Measurements from ENCODE around the gene EIPR1.
"Not testable (repeated sequence)": the region's sequence is repeated elsewhere in the genome, so short reads cannot be mapped to it uniquely, and the experiment has no call there.

The EIPR1 gene

DNA sequence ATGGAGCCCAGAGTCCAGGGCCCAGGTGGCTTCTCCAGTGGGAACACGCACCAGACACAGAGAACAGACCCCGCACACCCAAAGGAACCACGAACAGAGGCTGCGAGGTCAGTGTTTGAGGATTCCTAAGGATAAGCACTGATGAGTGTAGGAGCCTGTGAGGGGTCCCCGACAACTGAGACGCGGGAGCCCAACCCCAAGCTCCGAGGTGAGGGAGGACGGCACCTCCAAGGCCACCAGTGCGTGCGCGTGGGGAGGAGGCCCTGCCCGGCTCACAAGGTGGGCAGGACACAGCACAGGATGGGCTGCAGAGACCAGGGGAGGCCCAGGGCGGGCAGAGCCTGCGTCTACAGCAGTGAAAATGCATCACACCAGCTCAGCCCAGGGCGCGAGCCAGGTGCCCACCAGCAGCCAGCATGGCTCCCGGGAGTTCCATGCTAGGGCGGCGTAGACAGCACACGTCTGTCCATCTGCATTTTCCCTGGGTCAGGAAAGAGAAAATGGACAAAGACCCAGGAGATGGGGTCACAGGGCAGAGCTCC lies 189.1 kb downstream of the EIPR1 start:
- Mint-ChIP-seq H3K4me3 (no peak overlapping the region), H3K27me3 (no peaks in the 10 kb centered on the region), H3K4me1 (peaks cover 0 to 6% of the 10 kb centered on the region in 2 donors), H3K9me3 (peaks cover 0 to under 1% of the 10 kb centered on the region in 2 donors), H3K27ac (no peak overlapping the region), H3K36me3 (peaks cover 60 to 79% of the 10 kb centered on the region in 2 donors)
- no peak for ATAC-seq (replicated peaks)
- no peak for DNase-seq

DNA sequence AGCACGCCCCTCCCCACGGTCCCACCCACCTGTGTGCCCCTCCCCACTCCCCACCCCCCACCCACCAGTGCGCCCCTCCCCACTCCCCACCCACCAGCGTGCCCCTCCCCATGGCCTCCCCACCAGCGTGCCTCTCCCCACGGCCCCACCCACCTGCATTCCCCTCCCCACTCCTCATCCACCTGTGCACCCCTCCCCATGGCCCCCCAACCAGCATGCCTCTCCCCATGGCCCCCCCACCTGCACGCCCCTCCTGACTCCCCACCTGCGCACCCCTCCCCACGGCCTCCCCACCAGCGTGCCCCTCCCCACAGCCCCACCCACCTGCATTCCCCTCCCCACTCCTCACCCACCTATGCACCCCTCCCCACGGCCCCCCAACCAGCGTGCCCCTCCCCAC lies 190.2 kb downstream of the EIPR1 start:
- no peaks in the 10 kb centered on the region for H3K27me3 Mint-ChIP-seq

DNA sequence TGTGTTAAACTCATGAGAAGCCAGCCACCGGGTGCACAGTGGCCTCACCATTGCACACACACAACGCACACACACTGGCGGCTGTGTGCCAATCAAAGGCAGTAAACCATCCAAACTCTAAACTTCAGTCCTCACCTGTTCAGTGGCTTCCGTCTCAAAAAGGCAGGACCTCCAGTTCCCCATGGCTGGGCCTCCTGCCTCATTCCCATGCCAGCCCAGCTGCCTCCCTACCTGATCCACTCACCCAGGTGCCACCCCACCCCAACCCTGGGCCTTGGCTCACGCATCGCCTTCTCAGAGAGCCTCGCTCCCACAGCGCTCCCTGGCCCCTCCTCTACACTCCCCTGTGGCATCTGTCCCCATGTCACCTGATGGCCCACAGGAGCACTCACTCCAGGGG lies 190.9 kb downstream of the EIPR1 start:
- ATAC-seq (replicated peaks) (no peak), DNase-seq (no peak)
- no peak overlapping the region for H3K4me3 Mint-ChIP-seq
- H3K9me3 Mint-ChIP-seq, result peaks cover 0 to 2% of the 10 kb centered on the region in 2 donors
- H3K27me3 Mint-ChIP-seq, result no peaks in the 10 kb centered on the region
- H3K4me1 Mint-ChIP-seq, result peaks cover 0 to 6% of the 10 kb centered on the region in 2 donors
- H3K36me3 Mint-ChIP-seq, result peaks cover 57 to 72% of the 10 kb centered on the region in 2 donors
- H3K27ac Mint-ChIP-seq, result no peak overlapping the region

More for the DNA sequence above, 190.2 kb downstream of the EIPR1 start:
- DNase-seq, result no peak
- no peak overlapping the region for H3K4me3 Mint-ChIP-seq
- H3K27ac Mint-ChIP-seq, result no peak overlapping the region
- no peak for ATAC-seq (replicated peaks)
- peaks cover 57 to 75% of the 10 kb centered on the region in 2 donors for H3K36me3 Mint-ChIP-seq
- H3K9me3 Mint-ChIP-seq, result peaks cover 0 to 2% of the 10 kb centered on the region in 2 donors
- peaks cover 0 to 6% of the 10 kb centered on the region in 2 donors for H3K4me1 Mint-ChIP-seq

DNA sequence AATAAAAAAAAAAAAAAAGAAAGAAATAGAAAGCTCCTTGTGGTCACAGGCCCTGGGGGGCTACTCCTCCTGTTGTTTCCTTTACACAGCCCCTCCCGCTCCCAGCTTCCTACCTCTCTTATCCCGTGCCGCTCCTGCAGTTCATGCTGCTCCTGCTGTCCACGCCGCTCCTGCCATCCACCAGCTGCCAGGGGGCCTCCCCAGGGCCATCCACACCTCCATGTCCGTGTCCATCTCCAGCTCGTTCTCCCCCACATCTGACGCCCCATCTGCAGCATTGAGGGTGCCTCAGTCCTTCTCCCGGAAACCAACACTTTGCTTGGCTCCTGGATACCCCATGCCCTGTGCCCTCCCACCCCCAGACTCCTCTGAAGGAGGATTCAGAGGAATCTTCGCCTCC lies 191.7 kb downstream of the EIPR1 start:
- H3K9me3 Mint-ChIP-seq, result peaks cover 0 to 2% of the 10 kb centered on the region in 2 donors
- H3K27me3 Mint-ChIP-seq, result no peaks in the 10 kb centered on the region
- ATAC-seq (replicated peaks) (no peak), DNase-seq (no peak)
- peak overlapping the region in 1 of 2 donors; percentile 17 for H3K4me3 Mint-ChIP-seq
- peak overlapping the region; percentile 22 for H3K27ac Mint-ChIP-seq
- H3K36me3 Mint-ChIP-seq, result peaks cover 56 to 77% of the 10 kb centered on the region in 2 donors
- H3K4me1 Mint-ChIP-seq, result peaks cover 0 to 6% of the 10 kb centered on the region in 2 donors

DNA sequence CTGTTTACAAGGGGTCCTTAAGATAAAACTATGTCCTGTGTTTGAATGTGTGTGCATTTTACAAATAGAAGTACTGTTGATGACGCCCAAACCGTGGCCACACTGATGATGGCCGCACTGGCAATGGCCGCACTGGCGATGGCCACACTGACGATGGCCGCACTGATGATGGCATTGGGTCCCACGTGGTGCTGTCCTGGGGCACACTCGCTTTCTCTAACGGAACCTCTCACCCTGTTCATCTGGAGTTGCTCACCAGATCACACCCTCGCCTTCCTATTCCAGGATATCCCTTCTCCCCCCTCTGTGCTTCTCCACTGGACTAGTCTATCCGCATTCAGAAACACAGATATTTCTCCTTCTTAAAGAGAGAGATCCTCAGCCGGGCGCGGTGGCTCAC lies 192.4 kb downstream of the EIPR1 start:
- DNase-seq, result no peak
- ATAC-seq (replicated peaks), result no peak
- Mint-ChIP-seq H3K27ac (no peak overlapping the region), H3K4me1 (peaks cover 0 to 3% of the 10 kb centered on the region in 2 donors), H3K36me3 (peaks cover 57 to 77% of the 10 kb centered on the region in 2 donors), H3K9me3 (peaks cover 0 to 2% of the 10 kb centered on the region in 2 donors), H3K27me3 (no peaks in the 10 kb centered on the region), H3K4me3 (no peak overlapping the region)

DNA sequence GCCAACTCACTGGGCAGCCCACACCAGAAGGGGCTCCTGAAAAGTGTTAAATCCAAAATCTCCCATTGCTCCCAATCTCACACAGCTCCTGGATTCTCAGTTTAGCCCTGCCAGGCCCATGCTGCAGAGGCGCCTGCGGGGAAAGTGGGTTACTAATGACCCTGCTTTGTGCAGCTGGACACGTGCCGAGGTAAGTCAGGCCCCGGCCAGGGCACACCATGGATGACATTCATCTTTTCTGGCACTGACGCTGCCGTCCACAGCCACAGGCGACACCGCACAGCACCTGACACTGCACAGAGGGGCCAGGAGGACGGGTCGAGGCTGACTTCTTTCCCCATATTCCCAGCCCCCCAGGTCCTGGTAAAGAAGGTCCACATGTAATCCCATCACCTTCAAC lies 193.5 kb downstream of the EIPR1 start:
- Mint-ChIP-seq H3K36me3 (peaks cover 53 to 69% of the 10 kb centered on the region in 2 donors), H3K27me3 (no peaks in the 10 kb centered on the region), H3K27ac (peak overlapping the region; percentile 75), H3K4me3 (no peak overlapping the region), H3K4me1 (peaks cover 0 to 2% of the 10 kb centered on the region in 2 donors), H3K9me3 (peaks cover 0 to 2% of the 10 kb centered on the region in 2 donors)
- ATAC-seq (replicated peaks), result no peak
- DNase-seq, result no peak

DNA sequence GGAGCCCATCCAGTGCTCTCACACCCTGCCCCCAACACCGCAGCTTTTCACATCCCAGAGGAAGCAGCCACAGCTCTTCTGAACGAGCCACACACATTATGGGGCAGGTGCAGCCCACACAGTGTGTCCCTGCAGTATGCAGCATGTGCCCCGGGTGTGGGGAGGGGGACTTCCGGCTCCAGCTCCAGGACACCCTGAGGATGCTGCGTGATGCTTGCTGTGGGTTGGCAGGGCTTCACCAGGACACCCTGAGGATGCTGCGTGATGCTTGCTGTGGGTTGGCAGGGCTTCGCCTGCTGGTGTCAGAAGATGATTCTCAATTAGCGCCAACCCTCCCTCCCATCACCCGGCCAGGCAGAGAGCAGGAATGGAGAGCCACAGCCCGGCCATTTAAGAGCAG lies 193.9 kb downstream of the EIPR1 start:
- H3K4me1 Mint-ChIP-seq, result peaks cover 0 to 2% of the 10 kb centered on the region in 2 donors
- peaks cover 50 to 67% of the 10 kb centered on the region in 2 donors for H3K36me3 Mint-ChIP-seq
- DNase-seq, result no peak
- H3K27me3 Mint-ChIP-seq, result no peaks in the 10 kb centered on the region
- H3K27ac Mint-ChIP-seq, result peak overlapping the region; percentile 78
- ATAC-seq (replicated peaks), result no peak
- H3K4me3 Mint-ChIP-seq, result no peak overlapping the region
- peaks cover 0 to 2% of the 10 kb centered on the region in 2 donors for H3K9me3 Mint-ChIP-seq

DNA sequence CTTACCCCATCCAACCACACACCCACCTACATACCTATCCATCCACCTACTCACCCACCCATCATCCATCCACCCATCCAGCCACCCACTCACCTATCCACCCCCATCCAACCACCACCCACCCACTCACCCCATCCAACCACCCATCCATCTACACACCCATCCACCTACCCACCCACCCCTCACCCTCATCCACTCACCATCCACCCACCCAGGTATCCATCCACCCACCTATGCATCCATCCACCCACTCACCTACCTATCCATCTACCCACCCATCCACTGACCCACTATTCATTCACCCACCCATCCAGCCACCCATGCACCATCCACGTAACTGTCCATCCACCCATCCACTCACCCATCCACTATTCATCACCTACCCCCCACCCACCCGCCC lies 194.8 kb downstream of the EIPR1 start:
- Mint-ChIP-seq H3K4me1 (peaks cover 0 to 2% of the 10 kb centered on the region in 2 donors), H3K4me3 (no peak overlapping the region), H3K36me3 (peaks cover 42 to 58% of the 10 kb centered on the region in 2 donors), H3K9me3 (peaks cover 0 to 2% of the 10 kb centered on the region in 2 donors), H3K27ac (no peak overlapping the region), H3K27me3 (no peaks in the 10 kb centered on the region)
- ATAC-seq (replicated peaks) (no peak), DNase-seq (no peak)

DNA sequence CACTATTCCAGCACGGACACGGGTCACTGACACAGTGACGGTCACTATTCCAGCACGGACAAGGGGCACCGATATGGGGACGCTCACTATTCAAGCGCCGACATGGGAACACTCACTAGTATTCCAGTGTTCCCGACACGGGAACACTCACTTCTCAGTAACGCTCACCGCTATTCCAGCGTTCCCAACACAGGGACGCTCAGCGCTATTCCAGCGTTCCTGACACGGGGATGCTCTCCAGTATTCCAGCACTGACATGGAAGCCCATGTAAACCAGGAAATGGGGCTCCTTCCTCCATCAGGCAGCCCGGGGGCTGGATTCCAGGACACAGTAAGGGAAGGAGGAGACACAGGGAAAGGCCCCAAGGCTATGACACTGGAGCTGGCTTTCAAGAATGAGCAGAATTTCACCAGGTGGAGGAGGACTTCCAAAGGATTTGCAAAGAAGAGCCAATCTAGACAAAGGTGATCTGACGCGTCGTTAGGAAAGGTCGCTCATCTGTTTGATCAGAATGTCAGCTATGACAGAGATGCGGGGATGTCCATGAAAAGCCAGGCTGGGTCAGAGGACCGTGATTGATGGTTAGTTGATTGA lies 196.1 kb downstream of the EIPR1 start:
- Mint-ChIP-seq H3K4me1 (no peaks in the 10 kb centered on the region), H3K36me3 (peaks cover 45 to 63% of the 10 kb centered on the region in 2 donors), H3K9me3 (peaks cover 0 to 2% of the 10 kb centered on the region in 2 donors), H3K4me3 (no peak overlapping the region), H3K27ac (no peak overlapping the region), H3K27me3 (no peaks in the 10 kb centered on the region)
- no peak for ATAC-seq (replicated peaks)
- no peak for DNase-seq

DNA sequence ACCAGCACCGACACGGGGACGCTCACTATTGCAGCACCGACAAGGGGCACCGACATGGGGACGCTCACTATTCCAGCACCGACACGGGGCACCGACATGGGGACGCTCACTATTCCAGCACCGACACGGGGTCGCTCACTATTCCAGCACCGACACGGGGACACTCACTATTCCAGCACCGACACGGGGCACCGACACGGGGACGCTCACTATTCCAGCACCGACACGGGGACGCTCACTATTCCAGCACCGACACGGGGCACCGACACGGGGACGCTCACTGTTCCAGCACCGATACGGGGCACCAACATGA lies 196.8 kb downstream of the EIPR1 start:
- peaks cover 39 to 57% of the 10 kb centered on the region in 2 donors for H3K36me3 Mint-ChIP-seq
- H3K27ac Mint-ChIP-seq; H3K4me1 Mint-ChIP-seq; DNase-seq; H3K4me3 Mint-ChIP-seq; ATAC-seq (replicated peaks); H3K9me3 Mint-ChIP-seq; H3K27me3 Mint-ChIP-seq: not testable (repeated sequence)

DNA sequence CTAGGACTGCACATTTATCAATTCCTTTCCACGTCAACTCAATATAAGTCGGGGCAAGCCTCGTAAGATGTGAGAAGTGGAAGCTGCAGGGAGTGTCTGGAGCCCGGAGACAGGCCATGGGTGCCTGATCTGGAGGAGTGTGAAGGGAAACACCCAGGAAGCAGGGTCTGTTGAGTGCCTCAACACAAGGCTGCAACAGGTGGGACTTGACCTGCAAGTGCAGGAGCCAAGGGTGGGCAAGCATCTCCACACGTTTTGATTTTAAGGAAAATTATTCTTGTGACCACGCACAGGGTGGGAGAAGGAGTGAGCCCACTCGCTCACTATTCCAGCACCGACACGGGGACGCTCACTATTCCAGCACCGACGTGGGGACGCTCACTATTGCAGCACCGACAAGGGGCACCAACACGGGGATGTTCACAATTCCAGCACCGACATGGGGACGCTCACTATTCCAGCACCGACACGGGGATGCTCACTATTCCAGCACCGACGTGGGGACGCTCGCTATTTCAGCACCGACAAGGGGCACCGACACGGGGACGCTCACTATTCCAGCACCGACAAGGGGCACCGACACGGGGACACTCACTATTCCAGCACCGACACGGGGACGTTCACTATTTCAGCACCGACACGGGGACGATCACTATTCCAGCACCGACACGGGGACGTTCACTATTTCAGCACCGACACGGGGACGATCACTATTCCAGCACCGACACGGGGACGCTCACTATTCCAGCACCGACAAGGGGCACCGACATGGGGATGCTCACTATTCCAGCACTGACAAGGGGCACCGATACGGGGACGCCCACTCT lies 197.3 kb downstream of the EIPR1 start:
- Mint-ChIP-seq H3K9me3 (peaks cover 0 to 2% of the 10 kb centered on the region in 2 donors), H3K4me3 (no peak overlapping the region), H3K4me1 (no peaks in the 10 kb centered on the region), H3K27me3 (no peaks in the 10 kb centered on the region), H3K27ac (no peak overlapping the region), H3K36me3 (peaks cover 34 to 52% of the 10 kb centered on the region in 2 donors)
- ATAC-seq (replicated peaks), result no peak
- DNase-seq, result no peak

DNA sequence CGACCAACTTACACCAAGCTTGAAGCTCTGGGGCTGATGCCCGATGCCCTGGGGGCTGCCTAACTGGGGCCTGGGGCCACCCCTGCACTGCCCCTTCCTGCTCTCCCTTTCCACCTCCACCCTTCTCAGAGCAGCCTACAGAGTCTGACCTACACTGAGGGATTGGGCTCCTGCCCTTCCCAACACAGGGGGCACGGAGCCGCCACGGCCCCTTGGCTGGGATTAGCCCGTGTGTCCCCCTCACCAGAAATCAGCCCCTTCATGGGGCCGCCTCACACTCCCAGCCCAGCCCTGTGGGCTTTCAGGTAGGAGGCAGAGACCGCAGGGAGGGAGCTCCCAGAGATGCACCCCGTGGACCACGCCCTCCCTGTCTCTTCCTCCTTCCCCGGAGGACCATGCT lies 198.0 kb downstream of the EIPR1 start:
- Mint-ChIP-seq H3K27ac (no peak overlapping the region), H3K36me3 (peaks cover 35 to 53% of the 10 kb centered on the region in 2 donors), H3K4me3 (no peak overlapping the region), H3K27me3 (no peaks in the 10 kb centered on the region), H3K4me1 (no peaks in the 10 kb centered on the region), H3K9me3 (peaks cover 0 to 2% of the 10 kb centered on the region in 2 donors)
- ATAC-seq (replicated peaks), result no peak
- DNase-seq, result no peak

DNA sequence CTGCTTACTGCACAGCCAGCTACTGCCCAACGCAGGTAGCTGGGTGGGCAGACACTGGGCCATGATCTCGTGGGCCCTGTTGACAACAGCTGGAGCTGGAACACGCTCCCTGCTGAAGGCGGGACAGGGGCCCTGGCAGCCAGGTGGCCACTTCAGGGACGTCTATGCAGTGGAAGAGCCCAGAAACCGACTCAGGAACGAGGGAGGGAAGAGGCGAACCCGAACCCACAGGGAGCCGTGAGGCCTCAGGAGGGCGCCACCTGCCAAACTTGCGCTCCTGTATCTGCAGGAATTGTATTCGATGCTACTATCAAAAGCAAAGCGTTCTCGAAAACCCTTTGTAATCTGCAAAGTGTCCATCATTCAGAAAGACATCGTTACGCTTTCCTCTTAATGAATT lies 198.4 kb downstream of the EIPR1 start:
- Mint-ChIP-seq H3K9me3 (peaks cover 0 to 2% of the 10 kb centered on the region in 2 donors), H3K4me1 (no peaks in the 10 kb centered on the region), H3K27me3 (no peaks in the 10 kb centered on the region), H3K27ac (no peak overlapping the region), H3K4me3 (no peak overlapping the region), H3K36me3 (peaks cover 35 to 54% of the 10 kb centered on the region in 2 donors)
- ATAC-seq (replicated peaks), result peak in 1 of 2 donors; percentile 48
- DNase-seq, result no peak

DNA sequence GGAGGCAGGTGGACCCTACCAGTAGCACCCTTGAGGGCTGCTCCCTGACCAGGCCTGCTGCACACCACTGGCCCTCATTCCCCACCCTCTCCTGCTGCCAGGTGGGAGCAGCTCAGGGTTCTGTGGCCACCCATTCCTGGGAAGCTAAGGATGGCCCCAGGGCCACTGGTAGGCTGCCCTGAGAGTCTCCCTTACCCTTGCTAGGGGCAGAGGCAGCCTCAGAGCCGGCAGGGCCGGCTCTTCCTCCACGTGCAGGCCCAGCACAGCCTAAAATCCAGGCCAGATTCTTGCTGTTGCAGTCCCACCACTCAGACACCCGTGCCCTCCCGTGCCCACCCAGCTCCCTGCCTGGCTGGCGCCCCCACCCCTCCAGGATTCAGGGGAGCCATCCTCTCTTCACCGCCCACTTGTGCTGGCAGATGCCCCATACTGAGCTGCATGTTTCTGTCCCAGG lies 199.0 kb downstream of the EIPR1 start:
- peaks cover 0 to 2% of the 10 kb centered on the region in 2 donors for H3K9me3 Mint-ChIP-seq
- H3K27me3 Mint-ChIP-seq, result no peaks in the 10 kb centered on the region

More for the DNA sequence above, 199.0 kb downstream of the EIPR1 start:
- no peak overlapping the region for H3K4me3 Mint-ChIP-seq
- DNase-seq, result no peak
- no peak for ATAC-seq (replicated peaks)
- peaks cover 33 to 52% of the 10 kb centered on the region in 2 donors for H3K36me3 Mint-ChIP-seq
- H3K27ac Mint-ChIP-seq, result no peak overlapping the region
- no peaks in the 10 kb centered on the region for H3K4me1 Mint-ChIP-seq

Measured in stimulated activated naive B cell treated with anti-CD40 and anti-IgM and Interleukin-4, amounts not matched to agents 10 μg/mL and 1 μg/mL and 100 μg/mL, for 72 hours (primary cell).